ENCODE measurements around the gene CYBA.
A peak's percentile ranks its signal among the peaks of the same experiment; 100 is the strongest.

Gene CYBA

GRCh38 chr16:88662843-88663606 lies 12.2 kb upstream of the CYBA start, which contains the start of gene MVD:
Gene MVD (minus strand): TSS chr16:88663091. CDS start chr16:88663080, 11 bp downstream.
- DNase-seq (ENCODE audit: low read depth in 3 of 3): peak; percentile 89 to 92 (median 91)

- DNase-seq (ENCODE audit: low read depth in 3 of 3): no peak
These were observed 11.5 kb upstream of the CYBA start for GRCh38 chr16:88662222-88662842.

GRCh38 chr16:88661468-88661867 lies 10.6 kb upstream of the CYBA start:
- DNase-seq (ENCODE audit: low read depth in 3 of 3): no peak

DNA sequence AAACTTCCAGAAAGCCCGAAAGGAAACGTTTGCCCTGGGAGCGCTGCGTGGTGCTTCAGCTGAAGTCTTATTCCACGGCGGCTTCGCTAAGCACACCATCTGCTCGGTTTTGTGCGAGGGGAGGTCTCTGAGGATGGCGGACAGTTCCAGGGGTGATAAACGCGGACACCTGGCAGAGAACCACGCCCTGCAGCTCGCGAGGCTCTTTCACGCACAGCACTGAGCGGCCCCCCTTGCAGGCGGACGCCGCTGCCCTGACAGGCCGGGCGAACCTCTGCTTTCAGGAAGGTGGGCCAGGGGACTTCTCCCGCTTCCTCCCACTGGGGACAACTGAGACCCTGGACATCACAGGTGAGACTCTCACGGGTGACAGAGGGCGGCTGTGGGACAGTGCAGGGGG lies 8.3 kb upstream of the CYBA start:
- DNase-seq (ENCODE audit: low read depth in 3 of 3): no peak

DNA sequence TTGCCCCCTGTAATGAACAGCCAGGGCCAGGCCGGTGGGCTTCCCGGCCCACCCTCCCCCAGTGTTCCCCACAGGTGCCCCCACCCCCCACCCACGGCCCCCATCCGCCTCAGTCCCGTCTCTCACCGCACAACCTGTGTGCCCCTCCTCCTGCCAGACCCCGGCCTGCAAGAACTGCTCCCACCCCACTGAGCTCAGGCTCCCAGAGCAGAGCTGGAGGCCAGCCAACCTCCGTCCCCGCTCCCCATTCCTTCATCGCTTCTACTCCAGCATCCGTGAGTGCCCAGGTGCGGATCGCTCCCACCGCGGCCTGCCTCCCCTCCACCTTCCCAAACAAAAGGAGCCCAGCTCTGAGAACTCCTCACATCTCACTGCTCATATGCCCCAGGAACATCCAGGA lies 7.9 kb upstream of the CYBA start:
- DNase-seq (ENCODE audit: low read depth in 3 of 3): no peak

GRCh38 chr16:88657371-88657770 lies 6.5 kb upstream of the CYBA start:
- no peak for DNase-seq (ENCODE audit: low read depth in 3 of 3)

GRCh38 chr16:88656291-88656980 lies 5.6 kb upstream of the CYBA start:
- DNase-seq (ENCODE audit: low read depth in 3 of 3): no peak

- DNase-seq (ENCODE audit: low read depth in 3 of 3): no peak
These were observed 5.0 kb upstream of the CYBA start for GRCh38 chr16:88655733-88656281.

DNA sequence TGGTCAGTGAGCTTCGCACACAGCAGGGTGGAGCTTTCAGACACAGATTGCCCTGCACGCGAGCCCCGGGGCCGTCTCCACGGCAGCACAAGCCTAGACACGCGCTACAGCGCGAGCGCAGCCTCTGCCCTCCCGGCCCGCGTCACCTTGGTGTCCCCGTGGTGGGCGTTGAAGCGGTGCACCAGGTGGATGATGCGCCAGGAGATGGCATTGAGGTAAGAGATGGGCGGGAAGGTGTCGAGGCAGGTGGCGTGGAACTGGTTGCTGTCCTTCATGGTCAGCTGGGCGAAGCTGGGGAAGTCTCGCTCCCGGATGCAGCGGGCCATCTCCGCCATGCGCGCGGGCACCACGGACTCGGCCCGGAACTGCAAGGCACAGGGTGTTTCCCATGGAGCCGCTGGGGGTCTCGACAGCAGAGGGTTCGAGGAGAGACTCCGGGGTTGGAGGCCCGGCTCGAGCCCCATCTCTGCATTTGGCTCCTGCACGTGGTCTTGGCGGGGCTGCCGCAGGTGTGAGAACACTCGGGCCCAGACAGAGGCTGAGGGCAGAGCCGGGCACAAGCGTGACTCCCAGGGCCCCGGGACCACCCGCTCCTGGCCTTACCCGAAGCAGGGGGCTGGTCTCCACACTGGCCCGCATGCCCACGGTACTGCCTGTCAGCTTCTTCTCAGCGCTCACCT lies 4.3 kb upstream of the CYBA start:
- no peak for DNase-seq (ENCODE audit: low read depth in 3 of 3)

DNA sequence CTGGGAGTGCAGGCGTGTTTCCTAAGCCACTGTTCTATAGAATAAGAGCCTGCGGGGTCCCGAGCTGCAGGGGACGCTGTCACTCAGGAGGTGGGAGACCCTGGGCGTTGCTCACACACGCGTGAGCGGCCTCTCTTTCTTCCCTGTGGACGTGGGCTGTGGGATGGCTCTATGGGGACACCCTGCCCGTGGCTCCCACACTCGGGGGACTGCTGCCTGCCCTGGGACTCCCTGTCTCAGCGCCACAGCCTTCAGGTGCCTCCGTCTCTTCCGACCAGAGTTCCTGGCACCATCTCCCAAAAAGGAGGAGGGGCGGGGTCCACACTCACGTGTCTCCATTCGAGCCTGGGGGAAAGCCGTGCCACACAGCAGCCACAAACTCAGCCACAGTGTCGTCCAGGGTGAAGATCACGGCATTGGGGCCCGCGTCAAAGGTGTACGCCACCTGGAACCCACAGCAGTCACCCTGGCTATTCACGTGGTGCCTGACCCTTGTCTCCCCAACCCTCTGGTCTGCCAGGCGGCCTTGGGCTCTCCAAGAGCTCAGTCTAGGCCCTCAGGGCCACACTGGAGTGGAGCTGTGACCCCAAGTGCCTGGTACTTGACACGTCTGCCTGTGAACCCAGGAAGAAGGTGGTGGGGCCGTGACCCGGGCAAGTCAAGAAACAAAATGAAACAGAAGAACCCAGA lies 3.7 kb upstream of the CYBA start:
- DNase-seq (ENCODE audit: low read depth in 3 of 3): no peak

DNA sequence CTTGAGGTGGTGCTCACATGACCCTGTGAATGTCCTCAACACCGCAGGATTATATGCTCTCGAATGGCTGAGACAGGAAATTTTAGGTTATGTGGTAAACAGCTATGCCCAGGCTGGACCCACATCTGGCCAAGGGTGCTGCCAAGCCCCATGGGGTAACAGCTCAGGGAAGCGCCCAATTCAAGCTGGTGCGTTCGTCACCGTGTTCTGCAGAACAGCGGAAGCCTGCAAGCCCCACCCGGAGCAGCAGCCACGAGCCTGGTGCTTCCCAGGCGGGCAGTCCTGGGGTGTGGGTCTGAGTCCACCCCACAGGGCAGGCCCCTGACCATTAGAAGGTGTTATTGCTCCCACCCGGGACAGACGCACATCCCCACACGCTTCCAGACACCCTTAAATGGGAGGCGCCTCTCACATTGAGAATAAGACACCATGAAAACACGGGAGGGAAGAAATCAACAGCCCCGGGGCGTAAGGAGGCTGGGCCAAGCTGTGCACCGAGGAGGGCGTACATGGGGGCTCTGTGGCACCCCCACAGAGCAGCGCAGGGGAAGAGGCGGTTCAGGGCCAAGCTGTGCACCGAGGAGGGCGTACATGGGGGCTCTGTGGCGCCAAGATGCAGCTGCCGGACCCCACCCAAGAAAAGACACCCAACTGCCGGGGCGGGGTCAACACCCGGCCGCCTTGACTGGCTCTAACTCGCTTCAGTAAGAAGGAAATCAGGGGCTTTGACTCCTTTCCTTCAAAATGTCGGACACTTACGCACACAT lies 2.9 kb upstream of the CYBA start:
- DNase-seq (ENCODE audit: low read depth in 3 of 3): no peak

DNA sequence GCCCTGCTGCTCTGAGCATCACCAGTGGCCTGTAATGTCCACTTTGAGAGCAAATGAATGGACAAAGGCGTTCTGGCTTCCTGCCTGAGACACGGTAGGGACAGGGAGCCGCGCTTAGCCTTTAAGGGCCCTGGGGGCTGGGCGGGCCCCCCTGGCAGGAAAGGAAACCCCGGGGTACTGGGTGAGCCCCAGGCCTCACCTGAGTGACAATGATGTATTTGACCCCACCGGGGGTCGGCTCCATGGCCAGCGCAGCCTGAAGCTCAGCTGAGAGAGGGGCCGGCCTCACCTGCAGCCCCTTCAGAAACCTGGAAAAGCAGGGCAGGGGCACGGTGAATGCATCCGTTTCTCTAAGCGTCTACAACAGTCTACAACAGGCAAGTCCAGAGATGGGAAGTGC lies 2.2 kb upstream of the CYBA start:
- no peak for DNase-seq (ENCODE audit: low read depth in 3 of 3)

DNA sequence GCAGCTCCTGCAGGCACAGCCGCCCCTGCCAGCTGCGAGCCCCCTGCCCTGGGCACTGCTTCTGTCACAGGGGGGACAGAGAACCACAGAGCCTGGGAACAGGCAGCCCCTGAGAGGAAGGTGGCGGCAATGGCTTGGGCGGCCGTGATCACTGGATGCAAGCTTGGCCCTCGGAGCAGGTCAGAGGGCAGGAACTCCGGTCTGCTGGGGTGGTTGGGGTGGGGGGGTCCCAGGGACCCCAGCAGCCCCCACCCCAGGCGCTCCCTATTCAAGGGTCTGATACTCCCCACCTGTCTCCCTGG lies 1.9 kb upstream of the CYBA start:
- no peak for DNase-seq (ENCODE audit: low read depth in 3 of 3)

- DNase-seq (ENCODE audit: low read depth in 3 of 3): no peak
These were observed 1.3 kb upstream of the CYBA start for GRCh38 chr16:88651989-88652761.

- peak; percentile 39 to 49 (median 42) for DNase-seq (ENCODE audit: low read depth in 3 of 3)
These were observed 579 bp upstream of the CYBA start for GRCh38 chr16:88651276-88651988.

DNA sequence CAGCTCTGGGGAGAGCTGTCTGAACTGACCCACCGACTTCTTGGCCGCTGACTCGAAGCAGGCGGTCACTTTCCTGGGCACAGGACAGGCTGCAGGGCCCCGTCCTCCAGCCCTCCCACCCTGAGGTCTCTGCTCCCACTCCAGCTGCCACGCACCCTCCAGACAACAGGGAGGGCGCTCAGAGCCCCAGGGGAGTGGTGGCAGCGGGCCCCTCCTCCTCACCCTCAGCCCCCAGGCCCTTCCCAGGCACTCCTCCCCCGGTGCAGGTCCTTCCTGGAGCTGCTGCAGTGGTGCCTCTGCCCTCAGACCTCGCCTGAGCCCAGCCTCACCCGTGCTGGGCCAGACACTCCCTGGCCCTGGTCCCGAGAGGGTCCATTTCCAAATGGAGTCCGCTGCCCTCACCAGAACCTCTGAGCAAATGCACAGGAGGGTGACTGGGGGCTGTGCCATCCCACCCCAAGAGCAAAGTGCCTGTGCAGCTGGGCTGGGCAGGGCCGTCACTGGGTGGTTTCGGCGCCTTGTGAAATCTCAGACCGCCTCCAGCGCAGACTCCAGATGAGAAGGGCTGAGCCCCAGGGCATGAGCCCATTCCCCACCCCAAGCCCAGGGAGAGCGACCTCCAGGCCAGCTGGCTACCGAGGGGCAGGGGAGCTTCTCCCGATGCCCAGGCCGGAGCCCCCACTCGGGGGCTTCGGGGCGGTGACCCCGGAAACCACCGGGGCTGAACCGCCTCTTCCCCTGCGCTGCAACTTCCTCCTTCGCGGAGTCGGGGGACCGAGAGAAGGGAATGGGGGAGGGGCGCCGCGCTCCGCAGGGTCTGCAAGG lies 717 bp downstream of the CYBA start:
- DNase-seq (ENCODE audit: low read depth in 3 of 3): no peak

DNA sequence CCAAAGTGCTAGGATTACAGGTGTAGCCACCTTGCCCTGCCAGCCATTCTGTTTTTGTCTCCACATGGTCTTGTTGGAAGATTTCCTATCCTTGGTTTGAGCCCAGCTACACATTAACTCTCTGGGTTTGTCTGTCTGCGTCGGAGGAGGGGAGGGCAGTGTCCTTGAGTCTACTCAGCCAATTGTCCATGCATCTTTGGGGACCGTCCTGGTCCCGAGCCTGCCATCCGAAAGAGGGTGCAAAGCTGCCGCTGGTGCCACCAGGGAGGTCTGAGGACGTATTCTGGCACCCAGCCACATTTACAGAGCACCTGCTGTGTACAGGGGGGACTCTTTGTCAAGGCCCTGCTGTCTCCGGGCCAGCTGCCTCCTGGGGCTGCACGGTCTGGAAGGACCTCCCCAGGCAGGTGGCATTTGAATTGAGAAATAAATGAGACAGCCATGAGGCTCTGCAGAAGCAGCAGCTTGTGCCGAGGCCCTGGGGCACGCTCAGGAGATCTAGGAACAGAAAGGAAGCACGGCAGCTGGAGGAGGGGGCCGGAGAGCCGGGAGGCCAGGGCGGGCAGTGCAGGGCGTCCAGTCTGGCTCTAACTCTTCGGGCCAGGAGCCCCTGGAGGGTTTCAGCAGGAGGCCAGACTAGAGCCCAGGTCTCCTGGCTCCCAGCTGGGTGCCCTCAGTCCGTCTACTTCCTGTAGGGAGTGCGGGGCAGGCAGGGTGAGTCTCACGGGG lies 1.5 kb downstream of the CYBA start:
- no peak for DNase-seq (ENCODE audit: low read depth in 3 of 3)

Measured in stimulated activated CD4-positive, alpha-beta T cell treated with anti-CD3 and anti-CD28 coated beads, TNF-alpha, amount 100 ng/mL, for 4 hours (primary cell).